NCI-H446 (cell line): Measurements from ENCODE around the gene C11orf16.
A peak's percentile ranks its signal among the peaks of the same experiment; 100 is the strongest.
"Not testable (repeated sequence)": the region's sequence is repeated elsewhere in the genome, so short reads cannot be mapped to it uniquely, and the experiment has no call there.

Experiments used
- DNase-seq, 2 experiments: peaks; one replicate each; lab custom pipeline; 2025; lab: John Stamatoyannopoulos, UW

Gene C11orf16

DNA sequence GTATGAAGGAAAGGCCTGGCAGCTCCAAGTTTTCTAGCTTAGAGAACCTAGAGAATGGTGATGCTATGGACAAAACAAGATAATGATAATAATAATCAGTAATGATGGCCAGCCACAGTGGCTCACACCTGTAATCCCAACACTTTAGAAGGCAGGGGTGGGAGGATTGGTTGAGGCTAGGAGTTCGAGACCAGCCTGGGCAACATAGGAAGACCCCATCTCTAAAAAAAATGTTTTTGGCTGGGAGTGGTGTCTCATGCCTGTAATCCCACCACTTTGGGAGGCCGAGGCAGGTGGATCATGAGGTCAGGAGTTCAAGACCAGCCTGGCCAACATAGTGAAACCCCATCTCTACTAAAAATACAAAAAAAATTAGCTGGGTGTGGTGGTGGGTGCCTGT lies 3.0 kb upstream of the C11orf16 start:
- DNase-seq, result not testable (repeated sequence)

DNA sequence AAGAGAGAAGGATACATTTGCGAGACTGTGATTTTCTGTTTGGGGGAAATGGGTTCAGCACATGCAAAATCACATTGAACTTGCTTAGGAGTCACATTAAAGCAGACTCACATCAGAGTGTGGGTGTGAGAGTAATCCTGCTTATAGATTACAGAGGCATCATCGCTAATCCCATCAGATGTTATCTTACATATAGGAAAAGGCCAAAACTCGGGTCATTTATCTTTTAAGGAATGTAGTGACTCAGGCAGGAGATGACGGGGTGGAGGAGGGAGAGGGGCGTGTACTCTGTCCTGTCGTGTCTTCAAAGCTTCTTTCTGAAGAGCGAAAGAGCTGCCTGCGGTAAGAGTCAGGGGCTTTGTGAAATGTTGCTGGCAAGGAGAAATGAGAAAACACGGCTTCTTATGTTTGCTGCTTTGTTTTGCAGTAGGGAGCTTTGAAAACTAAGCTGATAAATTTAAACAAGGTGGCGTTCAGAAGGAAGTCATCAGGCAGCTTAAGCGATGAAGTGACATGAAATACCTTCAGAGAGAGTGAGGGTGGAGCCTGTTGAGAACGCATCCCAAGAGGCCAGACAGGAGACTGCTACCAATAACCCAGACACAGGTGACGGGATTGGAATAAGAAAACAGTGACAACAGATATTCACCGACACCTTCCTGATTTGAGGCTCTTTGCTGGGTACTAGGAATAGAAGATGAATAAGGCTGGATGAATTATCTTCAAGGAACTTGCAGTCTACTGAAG lies 2.2 kb upstream of the C11orf16 start:
- DNase-seq, result no peak

DNA sequence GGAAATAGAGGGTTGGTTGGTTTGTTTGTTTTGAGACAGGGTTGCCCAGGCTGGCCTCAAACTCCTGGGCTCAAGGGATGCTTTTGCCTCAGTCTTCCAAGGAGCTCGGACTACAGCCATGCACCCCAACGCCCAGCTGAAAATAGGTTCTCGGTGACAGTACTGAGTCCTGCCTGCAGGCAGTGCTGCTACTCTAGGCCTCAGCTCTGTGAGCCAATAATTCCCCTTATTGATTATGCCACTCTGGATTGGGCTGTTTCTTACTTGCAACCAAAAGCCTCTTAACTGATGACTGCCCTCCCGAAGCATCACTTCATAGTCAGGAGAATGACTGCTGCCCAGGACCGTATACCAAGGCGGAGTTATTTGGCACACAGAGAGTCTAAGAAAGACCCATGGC lies 1.2 kb upstream of the C11orf16 start:
- DNase-seq, result no peak

DNA sequence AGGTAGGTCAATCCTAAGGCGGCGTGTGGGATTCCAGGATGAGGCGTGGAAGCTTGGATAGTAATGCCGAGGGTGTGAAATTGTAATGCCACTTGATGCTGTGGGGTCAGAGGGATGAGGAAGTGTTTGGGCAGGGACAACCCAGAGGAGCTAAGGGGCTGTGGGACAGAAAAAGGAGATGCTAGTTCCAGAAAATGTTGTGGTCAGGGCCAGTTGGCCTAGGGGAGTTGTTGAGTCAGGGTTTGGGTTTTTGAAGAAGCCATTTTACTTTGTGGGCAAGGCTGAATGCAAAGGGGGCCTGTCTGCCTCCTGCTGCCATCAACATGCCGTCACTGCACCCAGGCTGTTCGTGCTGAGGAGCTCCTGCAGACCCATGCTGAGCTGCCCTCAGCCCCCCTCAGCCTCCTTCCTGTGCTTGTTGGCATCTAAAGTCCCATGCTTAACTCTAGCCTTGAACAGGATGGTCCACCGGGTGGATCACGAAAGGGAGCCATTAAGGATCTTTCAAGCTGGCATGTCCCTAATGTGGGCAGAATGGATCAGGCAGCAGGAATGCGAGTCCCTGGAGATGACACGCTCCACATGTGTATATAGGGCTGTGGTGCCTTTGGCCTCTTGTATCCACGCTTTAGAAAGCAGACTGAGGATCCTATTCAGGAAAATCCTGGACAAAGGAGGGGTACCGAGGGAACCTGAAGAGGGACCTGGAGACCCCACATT lies 2.1 kb downstream of the C11orf16 start:
- no peak for DNase-seq

DNA sequence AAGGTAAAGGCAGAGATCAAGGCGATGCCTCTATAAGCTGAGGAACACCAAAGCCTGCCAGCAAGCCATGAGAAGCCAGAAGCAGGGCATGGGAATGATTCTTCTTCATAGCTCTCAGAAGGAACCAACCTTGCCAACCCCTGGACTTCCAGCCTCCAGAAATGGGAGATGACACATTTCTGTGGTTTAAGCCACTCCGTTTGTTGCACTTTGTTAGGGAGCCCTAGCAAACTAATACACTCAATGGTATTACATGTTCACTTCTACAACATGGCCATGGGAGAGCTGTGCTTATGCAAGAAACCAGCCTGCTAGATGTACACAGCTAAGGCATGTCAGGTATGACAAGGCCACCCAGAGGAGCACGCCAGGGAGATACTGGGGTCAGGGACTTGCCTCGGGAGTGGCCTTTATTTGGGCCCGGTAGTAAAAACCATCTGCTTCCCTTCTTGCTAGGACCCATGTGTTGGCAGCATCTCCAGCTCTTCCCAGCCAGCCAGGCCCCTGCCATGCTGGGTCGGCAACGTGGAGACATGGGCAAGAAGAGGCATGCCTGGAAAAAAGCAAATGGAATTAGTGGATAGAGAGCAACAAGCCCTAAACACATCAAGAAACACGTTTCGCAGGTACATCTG lies 3.6 kb downstream of the C11orf16 start:
- no peak for DNase-seq

DNA sequence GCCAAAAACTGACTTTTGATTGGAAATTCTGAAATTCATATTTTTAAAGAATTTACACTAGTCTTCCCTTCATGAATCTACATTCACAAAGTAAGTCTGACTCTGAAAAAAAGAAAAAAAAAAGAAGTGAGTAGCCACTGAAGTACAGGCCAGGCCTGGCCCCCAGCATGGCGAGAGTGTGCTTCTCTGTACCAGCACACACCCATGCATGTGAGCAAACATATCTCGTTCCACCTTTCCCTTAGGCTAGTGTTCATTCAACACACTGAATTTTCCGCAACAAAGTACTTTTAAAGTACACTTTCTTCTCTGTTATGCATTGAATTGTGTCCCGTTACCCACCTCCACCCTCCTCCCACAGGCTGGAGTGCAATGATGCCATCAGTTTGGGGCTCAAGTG lies 4.5 kb downstream of the C11orf16 start:
- DNase-seq, result no peak

DNA sequence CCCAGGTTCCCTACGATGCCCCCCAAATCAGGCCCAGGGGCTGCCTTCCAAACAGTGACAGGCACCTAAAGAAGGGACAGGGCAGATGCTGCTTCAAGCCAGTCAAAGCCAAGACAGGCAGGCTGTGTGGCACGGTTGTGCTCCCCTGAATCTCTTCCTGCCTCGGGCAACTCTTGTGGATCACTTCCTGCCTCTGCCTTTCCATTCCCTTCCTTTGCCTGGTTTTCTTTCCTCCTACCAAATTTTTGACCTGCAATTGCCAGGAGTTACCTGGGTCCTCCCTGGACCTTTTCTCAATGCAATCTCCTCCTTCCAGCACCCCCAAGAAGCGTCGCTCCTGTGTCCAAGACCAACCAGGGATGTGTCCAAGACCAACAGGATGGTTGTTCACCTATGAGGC lies 5.5 kb downstream of the C11orf16 start:
- no peak for DNase-seq

DNA sequence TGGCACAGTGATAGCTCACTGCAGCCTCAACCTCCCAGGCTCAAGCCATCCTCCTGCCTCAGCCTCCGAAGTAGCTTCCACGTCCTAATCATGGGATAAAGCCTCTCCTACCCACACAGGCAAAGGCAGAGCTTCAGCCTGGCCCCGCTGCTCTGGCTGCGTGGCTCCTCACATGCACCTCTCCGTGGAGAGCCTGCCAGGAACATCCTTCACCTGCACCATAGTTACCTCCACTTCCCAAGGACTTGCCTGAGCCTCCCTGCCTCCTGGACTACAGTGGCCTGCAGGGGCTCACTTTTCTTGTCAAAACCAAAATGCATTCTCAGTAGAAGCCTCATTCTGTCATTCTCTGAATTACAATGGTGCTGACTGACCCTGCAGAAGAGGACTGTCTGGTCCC lies 6.5 kb downstream of the C11orf16 start:
- no peak for DNase-seq

DNA sequence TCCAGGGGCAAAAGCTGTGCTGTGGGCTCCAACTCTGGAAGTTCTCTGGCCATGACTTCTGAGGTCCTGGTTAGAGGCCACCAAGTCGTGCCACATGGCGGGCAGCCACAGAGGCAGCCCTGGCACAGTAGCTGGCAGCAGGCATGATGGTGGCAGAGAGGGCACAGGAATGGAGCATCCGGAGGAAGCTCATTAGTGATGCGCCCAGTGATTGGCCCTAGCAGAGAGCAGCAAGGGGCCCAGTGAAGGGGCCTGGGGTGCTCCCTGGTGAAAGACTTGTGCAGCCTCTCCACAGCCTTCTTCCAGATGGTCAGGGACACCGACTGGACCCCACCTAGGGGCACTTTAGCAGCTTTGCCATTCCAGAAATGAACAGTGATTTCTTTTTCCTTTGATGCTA lies 7.0 kb downstream of the C11orf16 start:
- DNase-seq, result no peak

DNA sequence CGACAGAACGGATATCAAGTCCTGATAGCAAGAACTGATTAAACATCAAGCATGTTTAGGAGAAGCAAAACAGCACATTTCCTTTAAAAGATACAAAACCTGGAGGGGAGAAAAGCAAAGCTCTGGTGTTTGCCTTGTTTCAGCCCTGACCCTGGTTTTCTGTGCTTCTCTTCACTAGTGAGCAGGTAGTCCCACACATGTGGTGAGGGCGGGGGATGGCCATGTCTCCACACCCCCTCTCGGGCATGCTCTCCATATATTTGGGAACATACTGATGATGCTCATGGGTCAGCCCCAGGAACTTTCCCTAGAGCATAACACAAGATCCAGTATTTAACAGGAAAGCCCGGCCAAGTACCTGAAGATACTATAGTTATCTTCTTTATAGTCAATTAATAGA lies 10.1 kb downstream of the C11orf16 start:
- DNase-seq, result no peak

DNA sequence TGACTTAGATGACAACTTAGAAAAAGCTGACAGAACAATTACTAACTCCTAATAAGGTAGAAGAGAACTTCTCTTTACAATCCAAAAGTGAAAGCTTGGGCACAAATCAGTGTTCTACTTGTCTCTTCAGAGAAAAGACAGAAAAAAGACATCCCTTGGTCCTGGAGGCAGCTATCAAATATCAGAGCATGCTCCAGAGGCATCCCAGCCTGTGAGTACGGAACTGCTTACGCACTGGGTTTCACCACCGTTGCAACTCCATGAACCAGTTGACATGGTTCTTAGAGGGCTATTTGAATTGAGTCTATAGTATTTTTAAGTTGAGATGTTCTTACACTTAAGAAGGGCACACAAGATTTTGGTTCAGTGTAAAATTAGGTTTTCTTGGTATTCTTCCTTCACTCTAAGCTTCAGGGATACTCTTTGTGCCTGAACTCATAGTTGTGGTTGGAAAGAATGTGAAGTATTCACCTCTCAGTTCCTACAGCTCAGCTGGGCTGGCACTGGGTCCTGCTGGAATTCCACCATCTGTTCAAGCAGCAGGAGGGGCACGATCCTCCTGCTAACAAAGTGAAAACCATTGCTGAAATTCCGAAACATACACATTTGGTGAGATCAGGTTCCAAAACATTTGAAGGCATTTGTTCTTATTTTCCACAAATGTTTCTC lies 15.5 kb downstream of the C11orf16 start:
- peak in 1 of 2 experiments; percentile 44 for DNase-seq

DNA sequence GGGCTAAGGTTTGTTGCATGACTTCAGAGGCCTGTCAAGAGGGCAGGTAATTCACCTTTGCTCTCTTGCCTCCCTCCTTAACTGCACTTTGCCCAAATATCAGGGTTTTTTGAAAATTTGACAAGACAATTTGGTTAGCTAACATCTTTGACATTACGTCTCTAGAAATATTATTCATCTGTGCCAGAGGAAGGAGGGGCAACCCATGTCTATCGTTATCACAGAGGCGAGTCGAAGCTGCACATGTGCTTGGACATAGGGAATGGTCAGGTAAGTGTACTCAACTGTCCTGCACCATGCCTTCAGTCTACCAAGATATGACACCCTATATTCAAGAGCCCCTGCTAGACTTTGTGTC lies 18.1 kb downstream of the C11orf16 start:
- no peak for DNase-seq

DNA sequence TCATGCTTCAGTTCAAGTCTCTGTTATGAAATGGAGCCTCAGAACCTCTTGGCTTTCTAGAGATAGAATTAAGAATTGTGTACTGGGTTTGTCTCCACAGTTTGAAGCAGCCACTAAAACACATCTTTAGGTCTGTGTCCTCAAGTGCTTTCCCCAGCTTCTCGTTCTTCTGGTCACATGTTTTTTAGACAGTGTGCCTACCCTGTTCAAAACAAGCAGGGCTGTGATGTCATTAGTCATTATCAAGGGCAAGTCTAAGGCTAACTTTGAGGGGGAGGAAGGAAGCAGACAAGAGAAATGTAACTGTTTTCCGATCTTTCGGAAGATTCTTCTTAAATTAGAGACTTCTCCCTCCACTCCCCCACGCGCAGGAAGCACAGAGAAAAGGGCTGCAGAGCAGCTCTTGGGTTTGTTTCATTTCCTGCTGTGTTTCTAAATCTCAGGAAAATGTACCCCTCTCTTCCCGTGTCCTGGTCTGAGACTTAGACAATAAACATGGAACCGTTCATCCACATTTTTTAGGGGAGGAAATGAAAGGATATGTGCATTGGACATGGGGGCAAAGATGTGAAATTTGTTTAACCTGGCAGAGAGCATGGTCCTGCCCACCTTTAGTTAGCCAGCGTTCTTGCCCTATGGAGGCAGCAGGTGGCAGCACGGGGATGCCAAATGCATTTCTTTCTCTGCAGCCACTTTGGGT lies 18.6 kb downstream of the C11orf16 start:
- DNase-seq, result peak; percentile 23 to 52

DNA sequence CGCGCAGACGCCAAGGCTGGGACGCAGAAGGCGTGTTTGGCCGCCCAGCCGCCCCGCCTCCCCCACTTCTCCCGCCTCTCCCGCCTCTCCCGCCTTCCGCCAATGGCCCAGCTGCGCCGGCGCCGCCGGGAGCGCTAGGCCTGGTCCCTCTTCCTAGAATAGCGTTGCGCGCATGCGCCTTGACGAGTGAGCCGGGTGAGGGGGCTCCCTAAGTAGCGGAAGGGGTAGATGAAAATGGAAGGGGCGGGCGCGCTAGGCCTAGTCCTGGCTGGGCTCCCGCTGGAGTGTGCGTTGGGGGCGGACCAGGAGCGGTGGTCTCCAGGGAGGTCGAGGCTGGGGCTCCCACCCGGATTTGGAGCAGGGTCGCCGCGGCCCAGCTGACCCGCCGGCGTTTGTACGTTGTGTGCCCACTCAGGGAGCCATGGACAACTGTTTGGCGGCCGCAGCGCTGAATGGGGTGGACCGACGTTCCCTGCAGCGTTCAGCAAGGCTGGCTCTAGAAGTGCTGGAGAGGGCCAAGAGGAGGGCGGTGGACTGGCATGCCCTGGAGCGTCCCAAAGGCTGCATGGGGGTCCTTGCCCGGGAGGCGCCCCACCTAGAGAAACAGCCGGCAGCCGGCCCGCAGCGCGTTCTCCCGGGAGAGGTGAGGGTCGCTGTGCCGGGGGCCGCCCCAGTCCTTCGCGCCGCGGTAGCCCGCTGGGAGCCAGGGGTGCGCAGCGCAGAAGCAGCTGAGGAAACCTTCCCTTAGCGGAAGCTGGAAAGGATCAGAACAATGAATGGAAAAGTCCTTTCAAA lies 21.5 kb downstream of the C11orf16 start, which contains the start of gene AKIP1:
Gene AKIP1 (plus strand): TSS at position 161 of the 795 bp plus-strand sequence. CDS start 261 bp downstream, at position 422.
- DNase-seq, result peak; percentile 98 to 99

DNA sequence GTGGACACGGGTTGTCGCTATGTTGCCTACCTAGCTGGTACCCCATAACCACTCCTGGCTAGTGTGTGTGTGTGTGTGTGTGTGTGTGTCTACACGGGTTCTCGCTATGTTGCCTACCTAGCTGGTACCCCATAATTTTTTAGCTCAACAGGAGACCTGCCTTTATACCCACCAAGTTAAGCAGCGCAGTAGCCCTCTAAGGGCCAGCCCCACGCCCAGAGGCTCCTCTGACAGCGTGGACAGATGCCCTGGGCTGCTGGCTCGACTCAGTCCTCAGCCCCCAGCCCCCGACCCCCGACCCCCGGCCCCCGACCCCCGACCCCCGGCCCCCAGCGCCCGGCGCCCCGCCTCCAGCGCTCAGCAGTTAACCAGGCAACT lies 22.1 kb downstream of the C11orf16 start:
- DNase-seq, result no peak

DNA sequence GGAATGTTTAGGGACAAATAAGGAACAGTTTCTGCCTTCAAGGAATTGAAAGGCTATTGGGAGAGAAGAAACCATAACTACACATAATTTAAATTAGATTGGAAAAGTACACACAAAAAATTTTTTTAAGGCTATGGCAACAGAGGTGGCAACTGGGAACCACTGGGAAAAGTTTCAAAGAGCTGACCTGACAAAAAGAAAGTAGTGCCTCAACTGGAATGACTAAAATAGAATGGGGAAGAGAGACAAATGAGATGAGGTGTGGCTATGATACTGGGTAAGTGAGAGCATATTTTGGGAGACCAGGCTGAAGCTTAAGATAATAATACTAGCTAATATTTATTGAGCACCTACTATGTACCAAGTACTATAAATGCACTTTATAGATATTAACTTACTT lies 24.6 kb downstream of the C11orf16 start:
- no peak for DNase-seq

DNA sequence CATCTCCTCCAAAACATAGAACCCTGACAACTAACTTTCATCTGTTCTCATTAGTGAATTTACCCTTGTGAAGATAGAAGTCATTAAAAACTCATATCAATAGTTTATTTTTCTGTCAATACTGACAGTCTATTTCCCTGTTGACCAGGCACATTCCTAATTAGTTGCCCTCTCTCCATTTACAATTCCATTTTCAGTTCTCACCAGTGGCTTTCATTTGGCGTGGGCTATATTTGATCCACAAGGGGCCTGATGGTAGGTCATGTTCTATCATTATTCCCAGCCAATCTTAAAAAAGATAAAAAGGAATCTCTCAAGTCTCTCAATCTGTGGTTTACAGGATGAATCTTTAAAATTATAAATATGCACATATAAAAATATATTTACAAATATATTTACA lies 25.6 kb downstream of the C11orf16 start:
- no peak for DNase-seq

DNA sequence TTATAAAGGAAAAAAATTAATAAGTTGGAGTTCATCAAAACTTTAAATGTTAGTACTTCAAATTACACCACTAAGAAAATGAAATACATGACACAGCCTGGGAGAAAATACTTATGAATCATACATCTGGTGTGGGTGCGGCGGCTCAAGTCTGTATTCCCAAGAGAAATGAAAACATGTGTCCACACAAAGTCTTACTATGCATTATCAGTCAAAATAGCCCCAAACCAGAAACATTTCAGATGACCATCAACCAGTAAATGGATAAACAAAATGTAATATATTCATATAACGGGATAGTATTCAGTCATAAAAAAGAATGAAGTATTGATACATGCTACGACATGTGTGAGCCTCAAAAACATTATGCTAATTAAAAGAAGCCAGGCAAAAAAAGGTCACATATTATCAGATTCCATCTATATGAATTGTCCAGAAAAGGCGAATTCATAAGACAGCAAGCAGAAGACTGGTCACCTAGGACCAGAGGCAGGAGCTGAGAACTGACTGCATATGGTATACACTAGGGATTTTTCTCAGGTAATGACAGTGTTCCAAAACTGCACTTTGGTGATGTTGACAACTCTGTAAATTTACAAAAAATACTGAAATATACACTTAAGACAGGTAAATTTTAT lies 27.1 kb downstream of the C11orf16 start:
- DNase-seq, result no peak

DNA sequence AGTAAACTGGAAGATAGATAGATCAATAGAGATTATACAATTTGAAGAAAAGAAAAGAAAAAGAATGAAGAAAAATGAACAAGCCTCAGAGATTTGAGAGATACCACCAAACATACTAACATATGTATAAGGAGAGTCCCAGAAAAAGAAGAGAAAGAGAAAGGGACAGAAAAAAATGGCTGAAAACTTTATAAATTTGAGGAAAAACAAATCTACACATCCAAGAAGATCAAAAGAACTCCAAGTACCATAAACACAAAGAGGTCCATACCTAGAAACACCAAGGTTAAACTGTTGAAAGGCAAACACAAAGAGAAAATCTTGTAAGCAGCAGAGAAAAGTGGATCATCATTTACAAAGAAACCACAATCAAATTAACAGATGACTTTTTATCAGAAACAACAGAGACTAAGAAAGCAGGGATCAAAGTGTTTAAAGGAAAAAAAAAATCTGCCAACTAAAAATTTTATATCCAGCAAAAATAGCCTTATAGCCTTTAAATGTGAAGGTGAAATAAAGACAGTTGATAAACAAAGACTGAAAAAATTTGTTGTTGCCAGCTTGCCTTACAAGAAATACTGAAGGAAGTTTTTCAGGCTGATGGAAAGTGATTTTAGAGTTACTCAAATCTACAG lies 33.5 kb downstream of the C11orf16 start:
- DNase-seq, result no peak

DNA sequence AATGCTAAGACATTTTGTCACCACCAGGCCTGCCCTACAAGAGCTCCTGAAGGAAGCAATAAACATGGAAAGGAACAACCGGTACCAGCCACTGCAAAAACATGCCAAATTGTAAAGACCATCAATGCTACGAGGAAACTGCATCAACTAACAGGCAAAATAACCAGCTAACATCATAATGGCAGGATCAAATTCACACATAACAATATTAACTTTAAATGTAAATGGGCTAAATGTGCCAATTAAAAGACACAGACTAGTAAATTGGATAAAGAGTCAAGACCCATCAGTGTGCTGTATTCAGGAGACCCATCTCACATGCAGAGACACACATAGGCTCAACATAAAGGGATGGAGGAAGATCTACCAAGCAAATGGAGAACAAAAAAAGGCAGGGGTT lies 41.6 kb downstream of the C11orf16 start:
- not testable (repeated sequence) for DNase-seq
